NK-92 (cell line): Measurements from ENCODE around the gene GAS2L1.

Experiments used
- DNase-seq: peaks from one replicate; lab custom pipeline; 2025; ENCODE audit not compliant: unreplicated experiment; lab: John Stamatoyannopoulos, UW

Gene GAS2L1

GRCh38 chr22:29306175-29306834 lies at the start of gene GAS2L1:
TSS of gene GAS2L1 (plus strand) at chr22:29306650. CDS start at chr22:29308106, 1,456 bp downstream.
- DNase-seq: no peak

GRCh38 chr22:29257751-29258181 lies 48.7 kb upstream of the GAS2L1 start:
- DNase-seq: no peak

- DNase-seq: no peak
Observed at GRCh38 chr22:29258407-29259252, 47.8 kb upstream of the GAS2L1 start.

- DNase-seq: no peak
Observed at GRCh38 chr22:29259253-29259899, 47.1 kb upstream of the GAS2L1 start.

- no peak for DNase-seq
Observed at GRCh38 chr22:29260031-29260560, 46.4 kb upstream of the GAS2L1 start.

- DNase-seq: no peak
Observed at GRCh38 chr22:29260601-29261315, 45.7 kb upstream of the GAS2L1 start.

- DNase-seq: no peak
Observed at GRCh38 chr22:29263791-29264276, 42.6 kb upstream of the GAS2L1 start.

- DNase-seq: no peak
Observed at GRCh38 chr22:29265305-29265704, 41.1 kb upstream of the GAS2L1 start.

- no peak for DNase-seq
Observed at GRCh38 chr22:29265929-29266328, 40.5 kb upstream of the GAS2L1 start.

- DNase-seq: no peak
Observed at GRCh38 chr22:29266564-29267461, 39.6 kb upstream of the GAS2L1 start.

GRCh38 chr22:29267462-29267857 lies 39.0 kb upstream of the GAS2L1 start:
- DNase-seq: no peak

- DNase-seq: peak; percentile 55
Observed at GRCh38 chr22:29267858-29268510, 38.5 kb upstream of the GAS2L1 start, which contains the start of the genes EWSR1 and RHBDD3. TSS of gene EWSR1 (plus strand) at chr22:29268268. CDS start at chr22:29268337, 69 bp downstream. TSS of gene RHBDD3 (minus strand) at chr22:29267981. CDS start at chr22:29265626, 2,355 bp downstream.

- DNase-seq: no peak
Observed at GRCh38 chr22:29268511-29269229, 37.8 kb upstream of the GAS2L1 start.

- no peak for DNase-seq
Observed at GRCh38 chr22:29269230-29269604, 37.2 kb upstream of the GAS2L1 start.

GRCh38 chr22:29269731-29270474 lies 36.5 kb upstream of the GAS2L1 start:
- no peak for DNase-seq

- no peak for DNase-seq
Observed at GRCh38 chr22:29270475-29271271, 35.8 kb upstream of the GAS2L1 start.

GRCh38 chr22:29272624-29273023 lies 33.8 kb upstream of the GAS2L1 start:
- no peak for DNase-seq
